Astrocyte (in vitro differentiated cells and primary cell): ENCODE data around the gene CTNNA2. TPM values are rescaled to one million over a fixed set of nuclear protein-coding genes. Genes with fewer than 3 reads are reported as not detected.
A peak's percentile ranks its signal among the peaks of the same experiment; 100 is the strongest.

Experiments
- DNase-seq: peaks from one replicate; pipeline ENCODE4 v3.0.0-alpha.2; 2010; ENCODE audit warnings: low read depth
- FAIRE-seq: peaks from 2 replicates; lab custom pipeline; 2011; peaks lifted over from hg19 to GRCh38; lab: Jason Lieb, UNC
- H2AFZ ChIP-seq: 2 replicates; pipeline ENCODE4 v1.6.0; 2012; ENCODE audit warnings: low read depth, low read length, inconsistent platforms
- H3K27ac ChIP-seq: 2 replicates; pipeline ENCODE4 v1.5.1; 2011; ENCODE audit warnings: low read depth, low read length, inconsistent platforms
- H3K27me3 ChIP-seq: 2 replicates; pipeline ENCODE4 v1.6.0; 2011; ENCODE audit warnings: low read length, inconsistent platforms; ENCODE audit not compliant: insufficient read depth
- H3K36me3 ChIP-seq: 2 replicates; pipeline ENCODE4 v1.5.1; 2011; ENCODE audit warnings: low read length, inconsistent platforms; ENCODE audit not compliant: insufficient read depth
- H3K4me1 ChIP-seq: 2 replicates; pipeline ENCODE4 v1.5.1; 2011; ENCODE audit warnings: low read length, inconsistent platforms; ENCODE audit not compliant: insufficient read depth
- H3K4me2 ChIP-seq: 2 replicates; pipeline ENCODE4 v1.6.0; 2012; ENCODE audit warnings: low read length, inconsistent platforms
- H3K4me3 ChIP-seq: 2 replicates; pipeline ENCODE4 v1.5.1; 2011; ENCODE audit warnings: low read depth, mild to moderate bottlenecking, low read length, inconsistent platforms; ENCODE audit not compliant: insufficient read depth
- H3K79me2 ChIP-seq: 2 replicates; pipeline ENCODE4 v1.6.0; 2012; ENCODE audit warnings: mild to moderate bottlenecking, low read length, inconsistent platforms; ENCODE audit not compliant: insufficient read depth
- H3K9ac ChIP-seq: 2 replicates; pipeline ENCODE4 v1.6.0; 2012; ENCODE audit warnings: mild to moderate bottlenecking, low read length, inconsistent platforms
- H3K9me3 ChIP-seq: 2 replicates; pipeline ENCODE4 v1.5.1; 2012; ENCODE audit warnings: low read depth, mild to moderate bottlenecking, low read length, inconsistent platforms; ENCODE audit not compliant: insufficient read depth
- H4K20me1 ChIP-seq: 2 replicates; pipeline ENCODE4 v1.6.0; 2012; ENCODE audit warnings: low read length, inconsistent platforms; ENCODE audit not compliant: insufficient read depth
- H3K27ac Mint-ChIP-seq: one replicate; pipeline ENCODE4 v1.8.0; 2021; ENCODE audit warnings: mild to moderate bottlenecking, mixed read lengths; ENCODE audit not compliant: unreplicated experiment
- H3K27me3 Mint-ChIP-seq: one replicate; pipeline ENCODE4 v1.8.0; 2021; ENCODE audit warnings: low read depth, mixed read lengths; ENCODE audit not compliant: unreplicated experiment
- H3K36me3 Mint-ChIP-seq: one replicate; pipeline ENCODE4 v1.8.0; 2021; ENCODE audit warnings: low read depth, mixed read lengths; ENCODE audit not compliant: unreplicated experiment
- H3K4me1 Mint-ChIP-seq: one replicate; pipeline ENCODE4 v1.8.0; 2021; ENCODE audit warnings: low read depth, mixed read lengths; ENCODE audit not compliant: unreplicated experiment
- H3K4me3 Mint-ChIP-seq: one replicate; pipeline ENCODE4 v1.8.0; 2021; ENCODE audit warnings: mild to moderate bottlenecking, moderate library complexity, mixed read lengths; ENCODE audit not compliant: unreplicated experiment
- H3K9me3 Mint-ChIP-seq: one replicate; pipeline ENCODE4 v1.8.0; 2021; ENCODE audit warnings: mild to moderate bottlenecking, mixed read lengths; ENCODE audit not compliant: unreplicated experiment
- CTCF ChIP-seq: IDR thresholded peaks from 2 replicates; pipeline ENCODE4 v1.5.1; 2011; ENCODE audit warnings: low read depth, mild to moderate bottlenecking, inconsistent platforms, low read length, moderate library complexity; ENCODE audit not compliant: insufficient read depth
- EZH2 ChIP-seq: IDR thresholded peaks from 2 replicates; pipeline ENCODE4 v1.6.1; 2012; ENCODE audit warnings: mild to moderate bottlenecking, low read length, inconsistent platforms; ENCODE audit not compliant: insufficient read depth
- total RNA-seq: library from RNA; stranded (reverse); gene quantifications from 2 replicates; pipeline ENCODE4 v1.2.1, GENCODE V29; 2021

Gene CTNNA2
- total RNA-seq, 1 donor from 2014 or later = 3.9 TPM

- Histone ChIP-seq H3K79me2 (no peaks in the 10 kb centered on the region), H3K9me3 (peaks cover 2% of the 10 kb centered on the region), H3K36me3 (no peaks in the 10 kb centered on the region), H3K4me1 (peaks cover 4% of the 10 kb centered on the region), H3K9ac (no peak overlapping the region), H3K27me3 (no peaks in the 10 kb centered on the region), H2AFZ (no peak overlapping the region), H4K20me1 (no peaks in the 10 kb centered on the region), H3K4me3 (no peak overlapping the region), H3K4me2 (no peak overlapping the region), H3K27ac (no peak overlapping the region)
- Mint-ChIP-seq H3K27me3 (peaks cover 7% of the 10 kb centered on the region), H3K27ac (peak overlapping the region; percentile 75), H3K4me3 (no peak overlapping the region), H3K36me3 (no peaks in the 10 kb centered on the region), H3K4me1 (peaks cover 4% of the 10 kb centered on the region), H3K9me3 (no peaks in the 10 kb centered on the region)
- TF ChIP-seq EZH2 = no peak
- TF ChIP-seq CTCF = no peak
- peak; percentile 33 for DNase-seq
- no peak for FAIRE-seq
Observed at GRCh38 chr2:80126596-80127189, 613.8 kb downstream of the CTNNA2 start.

DNA sequence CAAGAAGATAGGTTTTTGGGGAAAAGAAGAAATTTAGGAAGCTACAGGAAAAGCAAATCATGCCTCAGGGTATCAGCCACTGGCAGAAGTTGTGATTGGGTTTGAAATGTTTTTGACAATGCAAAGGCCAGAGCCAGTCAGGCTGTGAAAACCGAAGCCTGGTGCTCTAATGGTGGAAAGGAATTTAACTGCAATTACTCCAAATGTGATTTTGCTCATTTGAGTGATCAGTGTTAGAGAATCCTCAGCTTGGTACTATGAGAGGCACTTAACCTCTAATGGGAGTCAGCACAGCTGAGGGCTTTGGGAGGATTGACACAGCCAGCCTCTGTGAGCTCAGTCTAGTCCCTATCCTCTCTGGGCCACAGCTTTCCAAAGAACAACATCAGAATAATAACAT is 615.2 kb downstream of the CTNNA2 start:
- Mint-ChIP-seq H3K27ac (no peak overlapping the region), H3K4me3 (no peak overlapping the region), H3K4me1 (peaks cover 4% of the 10 kb centered on the region), H3K27me3 (peaks cover 2% of the 10 kb centered on the region), H3K9me3 (no peaks in the 10 kb centered on the region), H3K36me3 (no peaks in the 10 kb centered on the region)
- H3K36me3 ChIP-seq = no peaks in the 10 kb centered on the region
- no peak overlapping the region for H3K27ac ChIP-seq
- H3K4me1 ChIP-seq = peaks cover 4% of the 10 kb centered on the region
- H4K20me1 ChIP-seq = no peaks in the 10 kb centered on the region
- no peak overlapping the region for H3K9ac ChIP-seq
- H3K79me2 ChIP-seq = no peaks in the 10 kb centered on the region
- H3K27me3 ChIP-seq = no peaks in the 10 kb centered on the region
- DNase-seq (no peak), FAIRE-seq (no peak)
- peaks cover 2% of the 10 kb centered on the region for H3K9me3 ChIP-seq
- H3K4me3 ChIP-seq = no peak overlapping the region
- no peak overlapping the region for H3K4me2 ChIP-seq
- no peak for TF ChIP-seq EZH2
- no peak for TF ChIP-seq CTCF
- no peak overlapping the region for H2AFZ ChIP-seq

DNA sequence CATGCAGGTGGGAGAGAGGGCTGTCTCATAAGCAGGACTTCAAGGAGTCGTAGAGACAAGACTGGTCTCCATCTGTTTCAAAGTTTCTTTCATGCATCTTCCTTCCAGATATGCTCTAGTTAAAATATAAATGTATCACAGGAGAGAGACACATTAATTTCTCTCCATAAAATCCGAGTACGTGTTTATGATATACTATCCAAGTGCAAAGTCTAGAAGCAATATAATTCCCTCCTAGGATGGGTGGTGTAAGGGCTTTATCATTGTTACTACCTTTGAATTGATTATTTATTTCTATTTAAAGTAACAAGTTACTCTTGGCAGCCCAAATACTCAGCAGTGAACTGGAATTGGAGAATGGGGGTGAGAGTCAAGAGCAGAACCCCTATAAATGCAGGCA is 619.4 kb downstream of the CTNNA2 start:
- Histone ChIP-seq H3K9ac (no peak overlapping the region), H3K36me3 (no peaks in the 10 kb centered on the region), H3K79me2 (no peaks in the 10 kb centered on the region), H3K9me3 (no peaks in the 10 kb centered on the region), H3K27me3 (no peaks in the 10 kb centered on the region), H3K4me3 (no peak overlapping the region), H3K27ac (no peak overlapping the region), H4K20me1 (no peaks in the 10 kb centered on the region), H3K4me2 (no peak overlapping the region), H3K4me1 (no peaks in the 10 kb centered on the region), H2AFZ (no peak overlapping the region)
- Mint-ChIP-seq H3K27ac (no peak overlapping the region), H3K27me3 (peaks cover 2% of the 10 kb centered on the region), H3K9me3 (peaks cover 2% of the 10 kb centered on the region), H3K4me1 (peaks cover 18% of the 10 kb centered on the region), H3K4me3 (no peak overlapping the region), H3K36me3 (peaks cover 2% of the 10 kb centered on the region)
- DNase-seq (no peak), FAIRE-seq (no peak)
- TF ChIP-seq EZH2 = no peak
- TF ChIP-seq CTCF = no peak
